HepG2 (cell line): ENCODE results near the gene PVR. TPM values are rescaled to one million over a fixed set of nuclear protein-coding genes. Genes with fewer than 3 reads are reported as not detected.

Experiments
- BATF2 ChIP-seq: sonication (generic); formaldehyde crosslinking; IDR thresholded peaks from 2 replicates; pipeline ENCODE4 v1.8.0; 2022; ENCODE audit warnings: mild to moderate bottlenecking, missing genetic modification reagents, moderate library complexity
- BCL3 ChIP-seq: sonication (generic); formaldehyde crosslinking; IDR thresholded peaks from 2 replicates; pipeline ENCODE4 v1.5.1; 2020; ENCODE audit warnings: mild to moderate bottlenecking, missing genetic modification reagents, moderate library complexity
- BORCS8-MEF2B ChIP-seq: sonication (generic); formaldehyde crosslinking; IDR thresholded peaks from 2 replicates; pipeline ENCODE4 v1.8.0; 2022; ENCODE audit warnings: mild to moderate bottlenecking, missing genetic modification reagents
- FOXP4 ChIP-seq: sonication (generic); formaldehyde crosslinking; IDR thresholded peaks from 2 replicates; pipeline ENCODE4 v1.4.0; 2020; ENCODE audit warnings: missing genetic modification reagents
- GRHL1 ChIP-seq: sonication (generic); formaldehyde crosslinking; conservative IDR thresholded peaks from 2 replicates; pipeline ENCODE4 v1.8.0; 2022; ENCODE audit warnings: missing genetic modification reagents
- KAT7 ChIP-seq: IDR thresholded peaks from 2 replicates; pipeline ENCODE4 v1.6.1; 2018; ENCODE audit warnings: borderline replicate concordance, missing compliant biosample characterization
- MBNL3 ChIP-seq: fragments of 250-450 bp; sonication (Bioruptor Pico); conservative IDR thresholded peaks from 2 replicates; pipeline ENCODE4 v1.8.0; 2022; ENCODE audit warnings: mild to moderate bottlenecking, inconsistent platforms
- NCOA2 ChIP-seq: sonication (generic); formaldehyde crosslinking; IDR thresholded peaks from 2 replicates; pipeline ENCODE4 v1.8.0; 2022; ENCODE audit warnings: inconsistent platforms
- NFRKB ChIP-seq: fragments of 450-650 bp; IDR thresholded peaks from 2 replicates; pipeline ENCODE4 v1.6.1; 2017
- PAF1 ChIP-seq: IDR thresholded peaks from 2 replicates; pipeline ENCODE4 v1.6.1; 2016; ENCODE audit warnings: missing genetic modification reagents, missing compliant biosample characterization
- PRDM15 ChIP-seq: sonication (generic); formaldehyde crosslinking; IDR thresholded peaks from 2 replicates; pipeline ENCODE4 v1.4.0; 2020; ENCODE audit warnings: missing genetic modification reagents
- REST ChIP-seq, 2 experiments: IDR thresholded peaks; 2 replicates each; pipeline ENCODE4 v1.6.1; 2011 to 2012; ENCODE audit warnings: low read length in 2 of 2, borderline replicate concordance in 1 of 2, low read depth in 1 of 2, mild to moderate bottlenecking in 1 of 2, moderate library complexity in 1 of 2
- ZBTB7B ChIP-seq: sonication (generic); formaldehyde crosslinking; IDR thresholded peaks from 2 replicates; pipeline ENCODE4 v1.4.0; 2020; ENCODE audit warnings: missing genetic modification reagents
- ZNF136 ChIP-seq: sonication (generic); formaldehyde crosslinking; IDR thresholded peaks from 2 replicates; pipeline ENCODE4 v1.8.1; 2022; ENCODE audit warnings: low read depth, mild to moderate bottlenecking, moderate library complexity, missing genetic modification reagents
- ZNF205 ChIP-seq: IDR thresholded peaks from 2 replicates; pipeline ENCODE4 v1.6.1; 2018; ENCODE audit warnings: missing biosample characterization, missing genetic modification reagents
- ZNF773 ChIP-seq: sonication (generic); formaldehyde crosslinking; IDR thresholded peaks from 2 replicates; pipeline ENCODE4 v1.4.0; 2020; ENCODE audit warnings: missing genetic modification reagents, borderline replicate concordance
- polyA plus RNA-seq, 8 experiments: library from polyadenylated mRNA; depleted of rRNA in 3 of 8; stranded (reverse) in 7 of 8; unstranded in 1 of 8; fragments of >200 nt; fragmentation: Illumina TruSeq in 4 of 8; extraction: Trizol in 4 of 8; gene quantifications; 2 replicates each; pipeline versions ENCODE4 v1.2.1 to v1.2.3, GENCODE V29; 2011 to 2016; ENCODE audit warnings: low read depth in 4 of 8, missing spikeins in 1 of 8, mixed read lengths in 1 of 8; ENCODE audit not compliant: insufficient read depth in 1 of 8
- total RNA-seq, 5 experiments: library from RNA; depleted of rRNA; stranded (reverse); fragments of >200 nt; fragmentation: Illumina TruSeq; extraction: Trizol; gene quantifications; 2 replicates each; pipeline ENCODE4 v1.2.3, GENCODE V29; 2016; ENCODE audit warnings: low read depth in 1 of 5

Gene PVR
- total and polyA plus RNA-seq, 2 of the 13 experiments (the other 11 are each of a cell fraction or from before 2014, with no cell fraction given), result 43.4 to 46.6 TPM

GRCh38 chr19:44626048-44626624 lies 17.6 kb upstream of the PVR start (continued):
- TF ChIP-seq ZBTB7B, result 0 out of 2 replicates have a peak, but pooled peaks have one; percentile 18
- TF ChIP-seq REST (IDR thresholded peaks at IDR 0.05; ENCODE audit: borderline replicate concordance in 1 of 2, low read depth in 1 of 2, low read length in 2 of 2), result no peak
- peak; percentile 57; the same call in 1 of the 2 replicates for TF ChIP-seq NCOA2 (CRISPR knock-in tag)
- TF ChIP-seq ZNF136 (CRISPR knock-in tag), result no peak
- no peak for TF ChIP-seq ZNF773 (CRISPR knock-in tag)
- no peak for TF ChIP-seq GRHL1 (CRISPR knock-in tag)
- no peak for TF ChIP-seq MBNL3
- TF ChIP-seq PAF1 (CRISPR knock-in tag), result no peak
- no peak for TF ChIP-seq PRDM15 (CRISPR knock-in tag)
- no peak for TF ChIP-seq BORCS8-MEF2B (CRISPR knock-in tag)
- TF ChIP-seq BATF2 (CRISPR knock-in tag), result no peak
- no peak for TF ChIP-seq NFRKB
- TF ChIP-seq BCL3 (CRISPR knock-in tag), result no peak
- TF ChIP-seq FOXP4 (CRISPR knock-in tag), result 0 out of 2 replicates have a peak, but pooled peaks have one; percentile 21
- no peak for TF ChIP-seq KAT7 (CRISPR knock-in tag)
- no peak for TF ChIP-seq ZNF205 (CRISPR knock-in tag)
